ENCODE results near the gene ZNF592. TPM values are rescaled to one million over a fixed set of nuclear protein-coding genes. Genes with fewer than 3 reads are reported as not detected.

The ZNF592 gene
- total RNA-seq, 2 donors from 2014 or later, result 9.7 to 18.4 TPM

GRCh38 chr15:84759018-84759417, 10.6 kb downstream of the ZNF592 start:
- TF ChIP-seq, protein P1, sequence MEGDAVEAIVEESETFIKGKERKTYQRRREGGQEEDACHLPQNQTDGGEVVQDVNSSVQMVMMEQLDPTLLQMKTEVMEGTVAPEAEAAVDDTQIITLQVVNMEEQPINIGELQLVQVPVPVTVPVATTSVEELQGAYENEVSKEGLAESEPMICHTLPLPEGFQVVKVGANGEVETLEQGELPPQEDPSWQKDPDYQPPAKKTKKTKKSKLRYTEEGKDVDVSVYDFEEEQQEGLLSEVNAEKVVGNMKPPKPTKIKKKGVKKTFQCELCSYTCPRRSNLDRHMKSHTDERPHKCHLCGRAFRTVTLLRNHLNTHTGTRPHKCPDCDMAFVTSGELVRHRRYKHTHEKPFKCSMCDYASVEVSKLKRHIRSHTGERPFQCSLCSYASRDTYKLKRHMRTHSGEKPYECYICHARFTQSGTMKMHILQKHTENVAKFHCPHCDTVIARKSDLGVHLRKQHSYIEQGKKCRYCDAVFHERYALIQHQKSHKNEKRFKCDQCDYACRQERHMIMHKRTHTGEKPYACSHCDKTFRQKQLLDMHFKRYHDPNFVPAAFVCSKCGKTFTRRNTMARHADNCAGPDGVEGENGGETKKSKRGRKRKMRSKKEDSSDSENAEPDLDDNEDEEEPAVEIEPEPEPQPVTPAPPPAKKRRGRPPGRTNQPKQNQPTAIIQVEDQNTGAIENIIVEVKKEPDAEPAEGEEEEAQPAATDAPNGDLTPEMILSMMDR (IDR thresholded peaks at IDR 0.05), result no peak
- H3K27ac ChIP-seq, result no peak overlapping the region
- peaks cover 0 to 72% of the 10 kb centered on the region in 2 donors for H3K4me1 ChIP-seq
- no peak overlapping the region for H3K4me3 ChIP-seq
- H3K27me3 ChIP-seq, result no peaks in the 10 kb centered on the region
- DNase-seq (ENCODE audit: low spot score), result no peak
- H3K9me3 ChIP-seq, result no peaks in the 10 kb centered on the region
- H3K36me3 ChIP-seq, result no peaks in the 10 kb centered on the region

DNA sequence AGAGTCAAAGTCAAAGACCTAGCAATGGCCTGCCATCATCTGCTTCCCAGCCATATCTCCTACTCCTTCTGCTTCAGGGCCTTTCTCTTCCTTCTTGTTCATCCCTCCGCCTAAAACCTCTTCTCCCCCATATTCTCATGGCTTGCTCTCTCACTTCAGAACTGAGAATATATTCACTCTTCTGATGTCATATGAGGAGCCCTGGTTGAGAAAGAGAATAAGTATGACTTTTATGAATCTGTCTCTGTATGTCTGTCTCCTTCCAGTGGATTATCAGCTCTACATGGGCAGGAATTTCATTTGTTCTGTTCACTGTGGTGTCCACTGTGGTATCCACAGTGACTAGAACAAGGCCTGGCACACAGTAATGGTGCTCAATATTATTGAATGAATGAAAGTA, 11.8 kb downstream of the ZNF592 start:
- no peak for DNase-seq (ENCODE audit: low spot score)
- H3K27ac ChIP-seq, result no peak overlapping the region
- peaks cover 4% of the 10 kb centered on the region for H3K36me3 ChIP-seq
- no peaks in the 10 kb centered on the region for H3K9me3 ChIP-seq
- no peak overlapping the region for H3K4me3 ChIP-seq
- TF ChIP-seq, protein P1 (IDR thresholded peaks at IDR 0.05), result no peak
- no peaks in the 10 kb centered on the region for H3K27me3 ChIP-seq
- H3K4me1 ChIP-seq, result peaks cover 0 to 67% of the 10 kb centered on the region in 2 donors

DNA sequence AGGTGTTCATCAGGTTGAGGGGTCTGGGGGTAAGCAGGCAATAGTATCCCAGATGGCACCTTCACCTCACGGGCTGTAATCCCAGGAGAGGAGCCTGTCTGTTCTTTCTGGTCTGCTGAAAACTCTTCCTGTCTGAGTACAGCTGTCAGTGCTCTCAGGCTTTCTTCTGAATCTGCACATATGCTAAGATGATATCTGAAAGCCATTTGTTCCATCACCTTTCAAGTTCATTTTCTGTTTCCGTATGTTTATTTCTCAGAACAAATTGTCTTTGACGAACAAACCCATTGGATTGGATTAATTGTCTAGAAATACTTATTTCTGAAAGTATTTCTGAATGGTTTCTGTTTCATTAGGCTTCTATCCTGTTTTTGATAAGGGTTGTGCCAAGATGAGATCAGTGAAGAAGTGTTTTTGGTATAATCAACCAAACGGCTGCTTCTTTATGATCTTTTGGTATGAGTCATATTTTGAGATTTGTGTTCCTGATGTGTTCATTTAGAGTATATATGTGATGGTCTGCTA, 13.3 kb downstream of the ZNF592 start:
- TF ChIP-seq, protein P1 (IDR thresholded peaks at IDR 0.05), result no peak
- Histone ChIP-seq H3K9me3 (no peaks in the 10 kb centered on the region), H3K36me3 (peaks cover 16% of the 10 kb centered on the region), H3K27ac (no peak overlapping the region), H3K27me3 (no peaks in the 10 kb centered on the region), H3K4me1 (peaks cover 0 to 52% of the 10 kb centered on the region in 2 donors), H3K4me3 (no peak overlapping the region)
- no peak for DNase-seq (ENCODE audit: low spot score)

DNA sequence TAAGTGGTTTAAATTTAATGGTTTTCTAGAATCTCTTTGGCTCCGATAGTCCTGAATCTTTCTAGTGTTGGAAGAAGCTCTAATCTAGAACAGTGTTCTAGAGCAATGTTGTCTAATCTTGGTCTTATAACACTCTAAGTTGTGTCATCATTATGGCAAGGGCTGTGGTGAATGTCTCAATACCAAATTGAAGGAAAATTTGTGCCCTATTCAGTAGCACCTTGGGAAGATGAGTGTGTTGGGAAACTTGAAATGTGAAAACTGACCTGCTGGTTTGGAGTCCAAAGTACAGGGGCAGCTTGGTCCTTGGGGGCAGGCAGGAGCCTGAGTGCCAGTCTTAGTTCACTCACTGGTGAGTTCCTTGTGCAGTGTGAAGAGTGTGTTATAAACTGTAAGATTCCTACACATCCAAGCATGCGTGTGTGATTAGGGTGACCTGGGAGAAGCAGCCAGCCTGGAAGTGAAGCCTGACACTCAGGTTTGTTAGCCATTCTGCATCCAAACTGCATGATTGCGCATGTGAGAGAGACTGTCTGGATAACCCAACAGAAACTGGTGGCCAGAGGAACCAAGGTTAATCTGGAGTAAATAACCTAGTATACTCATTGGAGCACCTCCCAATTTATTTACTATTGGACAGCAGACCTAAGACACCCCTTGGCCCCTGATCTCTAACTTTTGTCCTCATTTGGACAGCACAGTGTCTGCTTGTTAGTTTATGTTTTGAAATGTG, 14.6 kb downstream of the ZNF592 start:
- TF ChIP-seq, protein P1 (IDR thresholded peaks at IDR 0.05), result no peak
- Histone ChIP-seq H3K9me3 (no peaks in the 10 kb centered on the region), H3K36me3 (peaks cover 27% of the 10 kb centered on the region), H3K4me3 (no peak overlapping the region), H3K4me1 (peaks cover 0 to 51% of the 10 kb centered on the region in 2 donors), H3K27me3 (no peaks in the 10 kb centered on the region), H3K27ac (no peak overlapping the region)
- no peak for DNase-seq (ENCODE audit: low spot score)

DNA sequence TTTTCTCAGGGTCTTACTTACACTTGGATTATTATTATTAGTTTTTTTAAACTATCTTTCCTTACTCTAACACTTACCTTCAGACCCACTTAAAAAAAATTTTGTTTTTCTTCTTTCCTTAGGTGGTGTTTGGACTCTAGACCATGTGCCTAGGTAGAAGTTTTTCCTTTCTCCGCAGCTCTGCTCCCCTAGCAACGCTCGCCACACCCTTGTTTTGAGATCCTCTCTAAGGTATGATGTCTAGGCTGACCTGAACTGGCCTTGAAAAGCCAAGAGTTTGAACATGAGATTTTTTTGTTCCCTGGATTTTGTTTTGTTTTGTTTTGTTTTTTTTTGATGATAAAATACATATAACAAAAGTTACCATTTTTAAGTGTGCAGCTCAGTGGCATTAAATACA, 16.2 kb downstream of the ZNF592 start:
- TF ChIP-seq, protein P1 (IDR thresholded peaks at IDR 0.05), result no peak
- Histone ChIP-seq H3K27me3 (no peaks in the 10 kb centered on the region), H3K4me1 (peaks cover 0 to 42% of the 10 kb centered on the region in 2 donors), H3K9me3 (no peaks in the 10 kb centered on the region), H3K27ac (no peak overlapping the region), H3K4me3 (no peak overlapping the region), H3K36me3 (peaks cover 42% of the 10 kb centered on the region)
- no peak for DNase-seq (ENCODE audit: low spot score)
